Stimulated activated CD8-positive, alpha-beta memory T cell treated with anti-CD3 and anti-CD28 coated beads, Interleukin-4, amount 100 ng/mL, for 24 hours (primary cell): ENCODE measurements around the gene CYP26A1.

Source experiments
- DNase-seq: peaks from one replicate; pipeline ENCODE4 v3.0.0-alpha.2; 2020; ENCODE audit warnings: low read depth

Gene CYP26A1

DNA sequence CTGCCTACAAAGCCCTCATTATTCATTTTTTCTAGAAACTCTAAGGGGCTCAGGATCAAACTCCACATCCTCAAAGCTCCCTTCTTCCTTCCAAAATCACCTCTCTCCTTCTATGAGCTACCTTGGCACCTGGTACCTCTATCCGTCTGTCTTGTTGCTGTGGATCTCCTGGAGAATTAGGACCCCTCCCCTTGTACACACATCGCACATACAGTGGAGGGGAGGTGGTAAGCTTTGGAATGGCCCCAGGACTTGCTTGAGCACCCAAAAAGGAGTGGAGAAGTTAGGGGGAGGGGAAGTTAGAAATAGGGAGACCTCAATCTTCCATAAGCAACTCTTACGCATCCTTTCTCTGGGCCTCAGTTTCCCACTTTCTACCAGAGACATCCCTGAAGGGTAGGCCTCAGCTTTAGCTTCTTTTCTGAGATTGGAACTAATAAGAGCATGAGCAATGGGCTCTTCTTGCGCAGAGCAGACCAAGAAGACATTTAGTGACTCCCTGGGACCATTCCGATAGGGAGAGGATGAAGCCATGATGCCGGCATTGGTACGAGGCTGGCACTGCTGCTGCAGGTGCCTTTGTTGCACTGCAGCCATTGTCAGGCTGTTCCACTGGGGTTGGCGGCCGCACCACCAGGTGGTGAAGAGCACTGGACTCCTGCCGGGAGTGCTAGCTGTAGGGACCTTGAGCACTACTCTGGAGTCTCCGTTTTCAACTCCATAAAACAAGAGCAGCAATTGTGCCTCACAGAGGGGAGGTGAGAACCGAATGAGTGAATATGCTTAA lies 8.6 kb upstream of the CYP26A1 start:
- no peak for DNase-seq

DNA sequence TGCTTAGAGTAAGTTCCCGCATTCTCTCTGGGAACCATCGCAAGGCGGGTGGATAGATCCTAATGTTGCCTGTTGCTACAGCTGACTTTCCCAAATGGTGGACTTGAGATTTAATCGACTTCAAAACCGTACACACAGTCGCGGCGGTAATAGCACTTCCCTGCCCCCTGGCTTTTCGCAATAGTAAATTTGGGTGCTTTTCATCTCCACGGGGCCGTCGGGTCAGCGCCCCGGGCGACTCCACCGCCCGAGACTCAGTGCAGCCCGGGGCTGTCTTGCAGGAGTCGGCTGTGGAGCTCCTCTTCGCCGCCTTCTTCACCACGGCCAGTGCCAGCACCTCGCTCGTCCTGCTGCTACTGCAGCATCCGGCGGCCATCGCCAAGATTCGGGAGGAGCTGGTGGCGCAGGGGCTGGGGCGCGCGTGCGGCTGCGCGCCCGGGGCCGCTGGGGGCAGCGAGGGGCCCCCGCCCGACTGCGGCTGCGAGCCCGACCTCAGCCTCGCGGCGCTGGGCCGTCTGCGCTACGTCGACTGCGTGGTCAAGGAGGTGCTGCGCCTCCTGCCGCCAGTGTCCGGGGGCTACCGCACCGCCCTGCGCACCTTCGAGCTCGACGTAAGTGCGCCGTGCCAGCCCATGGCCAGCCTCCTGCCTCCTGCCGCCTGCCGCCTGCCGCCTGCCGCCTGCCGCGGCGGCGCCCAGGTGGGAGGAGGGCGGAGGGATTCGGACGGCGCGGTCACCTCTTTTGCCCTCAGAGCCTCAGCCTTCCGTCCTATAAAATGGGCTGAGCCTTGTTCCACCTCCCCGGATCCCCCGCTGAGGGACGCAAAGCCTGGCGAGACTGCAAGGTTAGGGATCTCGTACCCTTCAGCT lies 7.8 kb upstream of the CYP26A1 start:
- no peak for DNase-seq

DNA sequence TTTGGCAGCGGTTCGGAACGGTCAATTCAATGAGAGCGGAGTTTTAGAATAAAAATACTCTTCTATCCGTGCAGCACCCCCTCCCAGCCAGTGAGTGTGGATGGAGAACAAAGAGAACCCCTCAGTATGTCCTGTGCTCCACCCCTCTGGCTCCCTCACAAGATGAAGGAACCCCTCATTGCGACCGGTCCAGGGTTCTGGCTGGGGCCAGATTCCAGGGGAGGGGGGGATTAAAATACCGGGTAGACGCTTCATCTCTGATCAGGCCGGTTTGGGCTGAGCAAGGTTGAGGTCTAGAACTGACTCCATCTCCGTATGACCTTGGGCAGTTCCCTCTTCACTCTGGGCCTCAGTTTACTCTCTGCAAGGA lies 7.2 kb upstream of the CYP26A1 start:
- no peak for DNase-seq

DNA sequence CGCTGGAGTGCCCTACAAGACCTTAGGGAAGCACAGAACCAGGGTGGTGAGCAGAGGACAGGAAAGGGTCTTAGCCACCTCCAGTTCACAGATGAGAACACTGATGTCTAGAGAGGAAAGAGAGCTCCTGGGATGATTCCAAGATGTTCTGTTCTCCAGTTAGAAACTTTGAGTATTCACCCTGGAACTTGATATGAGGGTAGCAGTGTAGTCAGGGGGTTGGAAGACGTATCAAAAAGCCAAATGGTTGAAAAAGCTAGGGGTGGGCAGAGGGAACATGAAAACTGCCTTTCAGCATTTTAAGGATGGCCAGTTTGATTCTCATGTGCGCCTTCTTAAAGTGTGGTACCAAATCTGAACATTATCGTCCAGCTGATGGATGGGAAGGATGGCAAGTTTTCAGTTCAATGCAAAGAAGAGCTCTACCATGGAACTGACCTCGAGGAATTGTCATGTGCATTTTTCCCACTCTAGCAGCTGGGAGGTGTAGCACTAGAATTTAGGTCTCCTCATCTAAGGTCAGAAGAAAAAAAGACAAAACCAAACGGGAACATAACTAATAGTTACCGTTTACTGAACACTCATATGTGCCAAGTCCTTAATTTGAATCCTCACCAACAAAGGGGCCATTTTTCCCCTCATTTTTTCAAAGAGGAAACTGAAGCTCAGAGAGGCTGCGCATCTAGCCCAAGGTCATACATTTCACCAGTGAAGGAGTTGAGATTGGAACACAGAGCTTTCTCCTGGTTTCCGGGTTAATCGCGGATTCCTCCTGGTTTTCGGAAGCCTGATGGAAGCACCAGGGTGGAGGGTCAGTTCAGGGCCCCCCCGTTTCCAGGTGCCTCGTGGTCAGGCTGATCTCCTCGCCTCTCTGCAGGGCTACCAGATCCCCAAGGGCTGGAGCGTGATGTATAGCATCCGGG lies 6.0 kb upstream of the CYP26A1 start:
- DNase-seq: no peak

DNA sequence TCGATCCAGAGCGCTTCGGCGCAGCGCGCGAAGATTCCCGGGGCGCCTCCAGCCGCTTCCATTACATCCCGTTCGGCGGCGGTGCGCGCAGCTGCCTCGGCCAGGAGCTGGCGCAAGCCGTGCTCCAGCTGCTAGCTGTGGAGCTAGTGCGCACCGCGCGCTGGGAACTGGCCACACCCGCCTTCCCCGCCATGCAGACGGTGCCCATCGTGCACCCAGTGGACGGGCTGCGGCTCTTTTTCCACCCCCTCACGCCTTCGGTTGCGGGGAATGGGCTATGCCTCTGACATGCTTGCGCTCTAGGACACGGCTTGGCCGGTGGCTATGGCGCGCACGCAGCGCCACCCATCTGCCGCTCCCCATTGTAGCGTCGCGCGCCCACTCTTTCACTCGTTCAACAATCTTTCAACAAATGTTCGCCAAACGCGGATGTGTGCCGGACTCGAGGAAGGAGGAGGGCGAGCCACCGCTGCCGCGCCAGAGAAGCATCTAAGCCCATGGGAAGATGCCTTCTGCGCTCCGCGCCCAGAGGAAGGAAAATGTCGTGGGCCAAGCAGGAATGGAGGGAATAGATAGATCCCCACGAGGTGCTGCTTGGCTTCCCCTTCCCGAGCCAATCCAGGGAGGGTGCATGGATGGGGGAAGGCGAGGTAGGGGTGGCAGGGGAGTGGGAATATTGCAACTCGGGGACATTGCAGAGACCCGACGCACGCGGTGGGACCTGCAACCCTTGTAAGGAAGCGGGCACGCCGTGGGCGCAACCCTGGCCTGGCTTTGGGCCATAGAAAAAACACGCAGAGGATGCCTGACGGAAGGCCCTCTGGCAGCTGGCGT lies 5.1 kb upstream of the CYP26A1 start:
- no peak for DNase-seq

DNA sequence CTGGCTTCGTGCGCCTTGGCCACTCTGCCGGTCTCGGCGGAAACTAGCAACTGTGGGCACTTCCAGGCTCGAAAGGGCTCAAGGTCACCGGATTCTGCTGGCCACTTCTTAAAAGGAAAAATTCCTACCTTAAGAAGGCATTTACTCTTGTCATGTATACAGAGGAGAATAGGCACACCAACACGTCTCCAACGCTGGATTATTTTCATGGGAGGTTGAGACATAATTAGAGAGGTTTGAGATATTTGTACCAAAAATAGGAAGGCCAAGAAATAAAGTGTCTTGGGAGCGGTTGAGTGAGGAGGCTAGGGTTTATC lies 4.5 kb upstream of the CYP26A1 start:
- no peak for DNase-seq

DNA sequence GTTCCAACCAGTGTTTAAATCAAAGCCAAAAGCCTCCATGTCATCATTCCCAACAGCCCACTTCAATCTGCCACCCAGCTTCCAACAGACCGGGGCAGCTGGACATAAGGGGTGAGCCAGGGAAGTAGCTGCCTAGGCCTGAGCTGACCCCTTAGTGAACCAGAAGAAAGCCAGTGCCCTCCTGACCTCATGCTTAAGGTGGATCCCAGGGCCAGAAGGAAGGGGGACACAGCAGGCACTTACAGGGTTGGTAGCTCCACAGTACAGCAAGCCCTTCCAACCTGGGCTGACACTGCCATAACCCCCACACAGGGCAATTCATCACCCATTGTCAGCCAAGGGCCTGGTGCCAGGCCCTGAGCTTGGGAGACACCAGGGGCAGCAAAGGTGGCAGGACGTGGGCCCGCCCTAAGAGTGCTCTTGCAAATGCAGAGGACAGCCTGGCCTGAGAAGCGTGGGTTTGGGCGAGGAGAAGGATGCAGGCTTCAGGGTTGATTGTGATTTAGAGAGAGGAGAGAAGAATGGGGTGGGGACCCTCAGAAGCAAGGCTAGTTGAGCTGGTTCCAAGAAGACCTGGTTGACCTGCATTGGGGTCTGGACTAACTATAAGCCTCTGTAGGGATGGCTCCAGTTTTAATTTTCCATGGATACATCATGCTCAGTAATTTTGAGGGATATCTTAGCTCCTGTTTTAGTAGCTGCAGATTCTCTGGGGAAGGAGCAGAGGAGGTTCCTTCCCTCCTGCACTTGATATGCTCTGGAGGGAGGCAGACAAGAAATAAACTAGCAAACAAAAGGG lies 3.1 kb upstream of the CYP26A1 start:
- DNase-seq: no peak

DNA sequence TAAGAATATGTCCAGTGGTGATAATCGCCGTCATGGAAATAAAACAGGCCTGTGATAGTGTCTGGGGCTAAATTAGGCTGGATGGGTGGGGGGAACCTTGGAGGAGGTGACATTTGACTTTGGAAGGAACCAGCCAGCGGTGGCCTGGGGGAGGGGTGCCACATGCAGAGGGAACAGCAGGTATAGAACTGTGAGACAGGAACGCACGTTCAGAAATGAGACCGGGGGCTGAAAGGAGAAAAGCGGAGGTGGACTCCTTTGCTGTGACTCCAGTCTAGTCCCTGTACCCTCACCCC lies 2.6 kb upstream of the CYP26A1 start:
- no peak for DNase-seq

DNA sequence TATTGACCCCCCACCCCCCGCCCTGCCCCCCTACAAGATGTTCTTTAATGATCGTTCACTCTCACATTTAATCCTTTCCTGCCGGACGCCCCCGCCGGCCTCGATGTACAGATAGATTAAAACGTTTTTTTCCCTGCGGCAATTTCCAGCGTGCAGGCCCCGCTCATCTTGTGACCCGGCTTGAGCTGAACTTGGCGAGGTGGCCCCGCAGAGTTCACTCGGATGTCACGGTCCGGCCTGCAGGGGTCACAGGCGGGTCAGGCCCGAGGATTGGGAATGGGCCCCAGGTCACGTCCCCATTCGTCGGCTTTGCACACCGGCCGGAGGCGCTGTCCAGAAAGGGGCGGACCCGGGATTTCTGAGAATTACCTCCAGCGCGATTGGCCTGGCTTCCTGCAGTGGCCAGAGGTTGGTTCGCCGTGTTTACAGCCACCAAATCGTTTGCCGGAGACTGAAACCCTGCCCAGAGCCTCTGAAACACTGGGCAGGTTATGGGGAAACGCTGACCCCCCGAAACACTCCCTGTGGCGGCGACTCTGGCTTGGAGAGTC lies 1.9 kb upstream of the CYP26A1 start:
- no peak for DNase-seq

DNA sequence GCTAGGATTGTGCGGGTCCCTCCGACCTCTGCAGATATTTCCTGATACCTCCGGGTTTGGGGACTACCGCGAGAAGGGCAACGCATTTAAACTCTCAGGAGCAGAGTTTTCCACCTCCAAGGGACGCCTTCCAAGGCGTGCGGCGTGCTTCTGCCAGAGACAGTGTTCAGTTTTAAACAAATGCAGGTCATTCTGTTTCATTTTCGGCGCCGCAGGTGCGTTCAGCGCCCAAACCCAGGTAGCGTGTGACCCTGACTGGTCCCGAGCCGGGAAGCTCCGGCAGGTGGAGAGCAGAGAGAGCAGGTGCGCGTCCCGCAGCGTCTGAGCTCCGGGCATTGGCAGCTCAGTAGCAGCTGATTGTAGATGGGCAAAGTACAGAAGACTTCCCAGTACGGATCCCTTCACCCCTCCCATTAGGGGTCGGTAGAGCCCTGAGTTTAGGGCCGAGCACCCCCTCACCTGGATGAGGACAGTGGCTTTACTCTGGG lies 1.4 kb upstream of the CYP26A1 start:
- no peak for DNase-seq

DNA sequence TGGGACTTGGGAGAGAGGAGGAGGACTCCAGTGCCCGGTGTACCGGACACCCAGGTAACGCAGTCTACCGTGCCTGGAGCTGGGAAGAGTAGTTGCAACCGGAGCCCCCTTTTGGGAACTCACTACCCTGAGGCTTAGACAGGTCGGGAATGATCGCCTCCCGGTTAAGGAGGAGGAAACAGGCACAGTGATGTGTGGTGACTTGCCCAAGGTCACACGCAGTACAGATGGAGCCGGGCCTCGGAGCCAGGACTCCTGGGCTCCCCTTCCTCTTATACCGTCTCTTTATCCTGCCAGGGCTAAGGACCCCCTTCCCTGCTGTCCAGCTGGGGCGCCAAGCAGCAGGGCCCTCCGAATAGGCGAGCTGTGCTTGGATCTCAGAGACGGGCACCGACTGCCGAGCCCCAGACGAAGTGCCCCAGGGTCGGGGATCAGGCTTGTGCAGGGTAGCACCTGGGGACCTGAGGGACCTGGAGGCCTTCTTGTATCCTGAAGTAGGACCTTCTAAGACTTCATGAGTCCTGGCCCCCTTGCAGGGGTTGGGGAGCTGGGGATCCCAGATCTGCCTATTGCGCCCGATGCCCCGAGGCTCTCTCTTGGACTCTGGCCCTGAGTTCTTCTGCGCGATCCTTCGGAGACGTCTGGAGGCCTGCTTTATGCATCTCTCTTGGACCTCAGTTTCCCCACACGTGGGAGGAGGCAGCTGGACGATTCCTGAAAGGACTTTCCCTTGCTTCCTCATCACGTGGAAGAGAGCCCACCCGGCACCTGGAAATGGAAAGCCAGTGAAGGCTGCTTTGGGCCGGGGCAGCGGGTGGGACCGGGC lies 767 bp upstream of the CYP26A1 start:
- no peak for DNase-seq

DNA sequence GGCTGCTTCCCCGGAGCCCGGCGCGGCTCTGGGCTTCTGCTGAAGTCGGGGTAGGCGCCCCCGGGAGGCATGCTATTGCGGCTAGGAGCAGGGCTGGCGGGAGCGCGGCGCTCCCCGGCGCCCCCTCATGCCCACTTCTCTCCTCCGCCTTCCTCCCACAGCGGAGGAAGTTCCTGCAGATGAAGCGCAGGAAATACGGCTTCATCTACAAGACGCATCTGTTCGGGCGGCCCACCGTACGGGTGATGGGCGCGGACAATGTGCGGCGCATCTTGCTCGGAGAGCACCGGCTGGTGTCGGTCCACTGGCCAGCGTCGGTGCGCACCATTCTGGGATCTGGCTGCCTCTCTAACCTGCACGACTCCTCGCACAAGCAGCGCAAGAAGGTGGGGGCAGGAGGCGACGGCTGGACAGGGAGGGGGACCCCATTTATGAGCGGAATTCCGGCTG lies 479 bp downstream of the CYP26A1 start:
- no peak for DNase-seq

DNA sequence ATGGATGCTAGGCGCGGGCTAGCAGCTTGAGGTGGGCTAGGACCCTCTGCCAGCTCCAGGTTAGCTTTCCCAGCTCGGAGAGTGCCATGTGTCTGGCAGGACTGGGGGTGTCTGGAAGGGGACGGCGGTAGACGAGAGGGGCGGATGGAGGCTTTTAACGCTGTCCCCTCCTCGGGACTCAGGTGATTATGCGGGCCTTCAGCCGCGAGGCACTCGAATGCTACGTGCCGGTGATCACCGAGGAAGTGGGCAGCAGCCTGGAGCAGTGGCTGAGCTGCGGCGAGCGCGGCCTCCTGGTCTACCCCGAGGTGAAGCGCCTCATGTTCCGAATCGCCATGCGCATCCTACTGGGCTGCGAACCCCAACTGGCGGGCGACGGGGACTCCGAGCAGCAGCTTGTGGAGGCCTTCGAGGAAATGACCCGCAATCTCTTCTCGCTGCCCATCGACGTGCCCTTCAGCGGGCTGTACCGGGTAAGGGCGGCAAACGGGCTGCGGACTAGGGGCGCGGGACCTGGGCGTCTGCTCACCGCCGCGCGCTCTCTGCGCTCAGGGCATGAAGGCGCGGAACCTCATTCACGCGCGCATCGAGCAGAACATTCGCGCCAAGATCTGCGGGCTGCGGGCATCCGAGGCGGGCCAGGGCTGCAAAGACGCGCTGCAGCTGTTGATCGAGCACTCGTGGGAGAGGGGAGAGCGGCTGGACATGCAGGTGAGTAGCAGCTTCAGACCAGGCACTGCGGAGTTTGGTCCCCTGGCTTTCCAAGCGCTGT lies 1.1 kb downstream of the CYP26A1 start:
- DNase-seq: no peak

DNA sequence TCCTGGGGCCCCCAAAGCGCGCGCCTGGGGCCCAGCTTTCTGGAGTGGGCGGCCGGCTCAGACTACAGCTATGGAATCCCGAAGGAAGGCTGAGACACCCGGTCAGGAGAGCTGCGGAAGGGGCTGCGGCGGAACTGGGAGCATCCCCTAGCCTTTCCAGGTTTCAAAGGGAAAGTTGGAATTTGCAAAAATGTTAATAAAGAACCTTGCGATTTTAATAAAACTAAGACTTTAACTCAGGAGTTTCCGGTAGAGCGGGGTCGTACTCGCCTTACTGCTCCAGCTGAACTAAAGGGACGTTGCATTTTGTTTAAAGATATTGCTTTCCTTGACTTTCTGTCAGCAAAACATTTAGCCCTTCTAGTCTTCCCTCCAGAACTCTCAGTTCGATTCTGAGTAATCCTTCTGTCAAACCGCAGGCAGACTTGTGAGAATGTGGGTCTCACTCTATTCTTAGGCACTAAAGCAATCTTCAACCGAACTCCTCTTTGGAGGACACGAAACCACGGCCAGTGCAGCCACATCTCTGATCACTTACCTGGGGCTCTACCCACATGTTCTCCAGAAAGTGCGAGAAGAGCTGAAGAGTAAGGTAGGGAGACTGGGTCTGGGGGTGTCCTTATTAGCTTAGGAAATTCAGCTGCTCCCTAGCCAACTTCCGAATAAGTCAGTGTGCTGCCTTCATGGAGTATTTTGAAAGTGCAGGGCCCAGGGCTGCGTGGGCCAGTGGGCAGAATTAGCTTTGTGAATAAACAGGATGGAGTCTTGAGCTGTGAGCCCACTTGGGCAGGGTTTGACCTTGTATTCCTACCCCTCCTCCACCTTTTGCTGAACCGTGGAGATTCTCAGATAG lies 1.9 kb downstream of the CYP26A1 start:
- no peak for DNase-seq

DNA sequence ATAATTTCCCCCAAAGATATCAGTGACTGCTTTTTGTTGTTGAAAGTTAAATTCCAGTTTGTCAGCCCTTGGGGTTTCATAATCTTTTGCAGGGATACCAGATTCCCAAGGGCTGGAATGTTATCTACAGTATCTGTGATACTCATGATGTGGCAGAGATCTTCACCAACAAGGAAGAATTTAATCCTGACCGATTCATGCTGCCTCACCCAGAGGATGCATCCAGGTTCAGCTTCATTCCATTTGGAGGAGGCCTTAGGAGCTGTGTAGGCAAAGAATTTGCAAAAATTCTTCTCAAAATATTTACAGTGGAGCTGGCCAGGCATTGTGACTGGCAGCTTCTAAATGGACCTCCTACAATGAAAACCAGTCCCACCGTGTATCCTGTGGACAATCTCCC lies 3.2 kb downstream of the CYP26A1 start:
- no peak for DNase-seq

DNA sequence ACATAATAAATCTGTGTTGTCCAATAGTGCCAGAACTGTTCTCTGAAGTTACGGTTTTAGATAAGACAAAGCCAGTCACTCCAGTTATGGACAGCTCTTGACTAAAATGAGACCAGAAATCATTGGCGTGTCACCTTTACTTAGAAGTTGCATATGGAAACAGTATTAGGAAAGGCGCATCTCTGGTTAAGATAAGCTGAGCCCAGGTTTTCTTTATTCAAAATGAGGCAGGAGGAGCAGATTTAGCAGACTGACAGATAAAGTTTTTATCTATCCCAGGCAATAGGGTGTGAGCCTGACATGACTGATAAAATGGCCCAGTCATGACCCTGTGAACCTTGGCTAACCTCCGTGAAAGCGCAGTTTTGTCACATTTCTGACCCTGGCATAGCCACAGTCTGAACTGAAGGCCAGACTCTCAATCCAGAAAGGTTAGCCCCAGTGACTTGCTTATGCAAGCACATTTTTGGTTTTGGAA lies 4.2 kb downstream of the CYP26A1 start:
- no peak for DNase-seq

DNA sequence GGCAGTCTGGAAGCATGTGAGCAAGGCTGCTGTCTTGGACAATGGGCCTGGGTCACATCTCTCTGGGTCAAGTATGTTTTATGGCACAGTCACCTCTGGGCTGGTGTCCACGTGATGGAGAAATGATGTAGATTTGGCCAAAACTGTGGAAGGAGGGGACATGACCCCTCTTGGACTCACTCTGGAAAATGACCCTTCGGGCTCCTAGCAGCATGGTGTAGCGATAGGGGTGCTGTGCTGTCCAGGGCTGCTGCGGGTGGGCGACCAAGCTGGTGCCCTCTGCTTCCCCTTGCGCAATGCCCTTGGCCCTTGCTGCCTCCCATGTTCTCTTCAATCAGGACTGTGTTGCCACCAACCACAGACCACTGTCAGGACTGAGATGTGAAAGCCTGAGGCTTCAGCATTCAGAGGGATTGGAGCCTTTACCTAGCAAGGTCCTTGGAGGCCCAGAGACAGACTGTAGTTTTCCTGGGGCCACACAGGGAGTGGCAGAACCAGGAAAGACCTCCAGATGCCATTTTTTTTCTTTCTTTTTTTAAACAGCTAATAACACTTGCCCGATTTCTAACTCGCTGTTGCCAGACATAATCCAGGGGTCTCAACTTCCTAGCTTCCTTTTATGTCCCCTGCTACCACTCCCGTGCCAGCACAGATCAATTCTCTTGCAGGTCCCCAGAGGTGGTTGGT lies 6.1 kb downstream of the CYP26A1 start:
- no peak for DNase-seq
